ENCODE measurements around the gene RPS26.
"Not testable (repeated sequence)": the region's sequence is repeated elsewhere in the genome, so short reads cannot be mapped to it uniquely, and the experiment has no call there.

RPS26 gene

DNA sequence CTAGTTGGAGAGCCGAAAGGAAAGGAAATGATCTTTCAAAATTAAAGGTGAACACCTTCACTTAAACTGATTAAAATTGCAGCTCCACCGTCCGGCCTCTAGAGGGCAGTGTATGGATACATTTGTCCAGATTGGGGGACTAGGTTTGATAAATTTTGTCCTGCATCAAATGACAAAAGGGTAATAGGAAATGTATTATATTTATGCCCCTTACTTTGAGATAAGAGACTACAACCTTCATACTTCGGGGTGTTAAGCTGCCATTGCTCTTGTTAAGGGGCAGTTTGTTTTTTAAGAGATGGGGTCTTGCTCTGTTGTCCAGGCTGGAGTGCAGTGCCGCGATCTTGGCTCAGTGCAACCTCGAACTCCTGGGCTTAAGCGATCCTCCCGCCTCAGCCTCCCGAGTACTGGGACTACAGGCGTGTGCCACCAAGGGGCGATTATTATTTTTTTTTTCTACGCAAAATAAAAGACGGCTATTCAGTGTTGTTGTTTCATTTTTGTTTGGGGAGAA lies 45.5 kb upstream of the RPS26 start:
- Histone ChIP-seq H2AFZ (ENCODE audit: low read length) (no peak overlapping the region), H3K36me3 (ENCODE audit: insufficient read depth, low read length) (peaks cover 16% of the 10 kb centered on the region; the same call in 1 of the 2 replicates), H3K4me1 (ENCODE audit: insufficient read depth, low read length, poor library complexity, severe bottlenecking) (no peaks in the 10 kb centered on the region), H3K27me3 (ENCODE audit: insufficient read depth, low read length, poor library complexity, severe bottlenecking) (no peaks in the 10 kb centered on the region), H3K9me3 (ENCODE audit: insufficient read depth, low read depth, low read length) (no peaks in the 10 kb centered on the region), H3K4me2 (ENCODE audit: low read depth, low read length, poor library complexity, severe bottlenecking) (no peak overlapping the region), H3K9me2 (replicated peaks; ENCODE audit: low read depth, low read length) (no peaks in the 10 kb centered on the region), H3K79me2 (ENCODE audit: insufficient read depth, low read length) (no peaks in the 10 kb centered on the region), H3K9ac (ENCODE audit: low read depth, low read length, poor library complexity, severe bottlenecking) (no peak overlapping the region), H3K4me3 (ENCODE audit: low read length, poor library complexity, severe bottlenecking) (no peak overlapping the region), H3F3A (ENCODE audit: low read depth) (no peaks in the 10 kb centered on the region), H4K20me1 (ENCODE audit: insufficient read depth, low read length, poor library complexity, severe bottlenecking) (no peaks in the 10 kb centered on the region)
- no peak for TF ChIP-seq EZH2phosphoT487 (IDR thresholded peaks at IDR 0.05; ENCODE audit: borderline replicate concordance)
- TF ChIP-seq, protein P1, sequence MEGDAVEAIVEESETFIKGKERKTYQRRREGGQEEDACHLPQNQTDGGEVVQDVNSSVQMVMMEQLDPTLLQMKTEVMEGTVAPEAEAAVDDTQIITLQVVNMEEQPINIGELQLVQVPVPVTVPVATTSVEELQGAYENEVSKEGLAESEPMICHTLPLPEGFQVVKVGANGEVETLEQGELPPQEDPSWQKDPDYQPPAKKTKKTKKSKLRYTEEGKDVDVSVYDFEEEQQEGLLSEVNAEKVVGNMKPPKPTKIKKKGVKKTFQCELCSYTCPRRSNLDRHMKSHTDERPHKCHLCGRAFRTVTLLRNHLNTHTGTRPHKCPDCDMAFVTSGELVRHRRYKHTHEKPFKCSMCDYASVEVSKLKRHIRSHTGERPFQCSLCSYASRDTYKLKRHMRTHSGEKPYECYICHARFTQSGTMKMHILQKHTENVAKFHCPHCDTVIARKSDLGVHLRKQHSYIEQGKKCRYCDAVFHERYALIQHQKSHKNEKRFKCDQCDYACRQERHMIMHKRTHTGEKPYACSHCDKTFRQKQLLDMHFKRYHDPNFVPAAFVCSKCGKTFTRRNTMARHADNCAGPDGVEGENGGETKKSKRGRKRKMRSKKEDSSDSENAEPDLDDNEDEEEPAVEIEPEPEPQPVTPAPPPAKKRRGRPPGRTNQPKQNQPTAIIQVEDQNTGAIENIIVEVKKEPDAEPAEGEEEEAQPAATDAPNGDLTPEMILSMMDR (conservative IDR thresholded peaks at IDR 0.05; ENCODE audit: low read length) = peak; percentile 98

DNA sequence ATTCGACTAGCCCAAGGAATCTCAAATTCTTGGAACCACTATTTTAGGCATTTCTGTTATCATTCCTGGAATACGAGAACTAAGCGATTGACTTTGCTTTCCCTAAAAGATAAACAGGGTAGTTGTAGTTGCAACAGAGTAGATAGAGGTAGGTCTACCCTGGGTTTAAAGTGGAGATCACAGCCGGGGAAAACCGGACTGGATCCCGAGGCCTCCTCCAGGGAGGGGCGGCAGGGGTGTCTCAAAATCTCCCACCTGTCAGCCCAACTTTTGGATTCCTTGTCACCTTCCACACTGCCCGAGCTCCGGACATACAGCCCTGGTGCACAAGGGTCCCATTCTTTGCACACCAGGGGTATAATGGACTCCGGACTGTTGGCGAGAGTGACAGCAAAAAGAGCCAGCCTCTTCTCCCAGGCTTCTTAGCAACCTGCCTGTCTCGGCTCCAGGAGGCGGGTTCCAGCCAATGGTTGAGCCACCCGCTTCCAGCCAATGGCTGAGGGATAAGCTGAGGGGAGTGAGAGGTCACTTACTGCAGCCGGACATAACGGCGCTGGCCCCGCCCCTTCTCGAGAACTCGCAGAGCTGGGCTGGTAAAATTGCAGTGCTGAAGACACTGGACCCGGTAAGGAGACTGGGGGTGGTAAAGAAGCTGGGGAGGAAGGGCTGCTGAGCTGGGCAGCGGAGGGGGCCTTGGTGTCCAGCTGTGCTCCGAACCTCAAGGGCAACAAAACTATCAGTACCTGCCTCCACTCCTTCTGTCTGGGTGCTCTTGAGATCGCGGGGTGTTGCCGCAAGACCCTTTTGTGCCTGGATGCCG lies 44.8 kb upstream of the RPS26 start, which contains the start of gene SUOX:
Gene SUOX, plus strand, starts transcription at position 562 of the 820 bp plus-strand sequence. CDS start 4,946 bp downstream, outside the sequence.
- peaks cover 11% of the 10 kb centered on the region; the same call in 1 of the 2 replicates for H3K36me3 ChIP-seq (ENCODE audit: insufficient read depth, low read length)
- no peaks in the 10 kb centered on the region for H3K4me1 ChIP-seq (ENCODE audit: insufficient read depth, low read length, poor library complexity, severe bottlenecking)
- H3F3A ChIP-seq (ENCODE audit: low read depth) = no peaks in the 10 kb centered on the region
- H3K4me2 ChIP-seq (ENCODE audit: low read depth, low read length, poor library complexity, severe bottlenecking) = no peak within 1 kb of the TSS
- H3K79me2 ChIP-seq (ENCODE audit: insufficient read depth, low read length) = no peaks in the 10 kb centered on the region
- no peaks in the 10 kb centered on the region for H3K9me3 ChIP-seq (ENCODE audit: insufficient read depth, low read depth, low read length)
- no peak within 1 kb of the TSS for H3K4me3 ChIP-seq (ENCODE audit: low read length, poor library complexity, severe bottlenecking)
- no peaks in the 10 kb centered on the region for H3K9me2 ChIP-seq (replicated peaks; ENCODE audit: low read depth, low read length)
- no peaks in the 10 kb centered on the region for H4K20me1 ChIP-seq (ENCODE audit: insufficient read depth, low read length, poor library complexity, severe bottlenecking)
- TF ChIP-seq EZH2phosphoT487 (IDR thresholded peaks at IDR 0.05; ENCODE audit: borderline replicate concordance) = no peak
- TF ChIP-seq, protein P1 (conservative IDR thresholded peaks at IDR 0.05; ENCODE audit: low read length) = no peak
- no peak within 1 kb of the TSS for H2AFZ ChIP-seq (ENCODE audit: low read length)
- no peak within 1 kb of the TSS for H3K9ac ChIP-seq (ENCODE audit: low read depth, low read length, poor library complexity, severe bottlenecking)
- H3K27me3 ChIP-seq (ENCODE audit: insufficient read depth, low read length, poor library complexity, severe bottlenecking) = no peaks in the 10 kb centered on the region

DNA sequence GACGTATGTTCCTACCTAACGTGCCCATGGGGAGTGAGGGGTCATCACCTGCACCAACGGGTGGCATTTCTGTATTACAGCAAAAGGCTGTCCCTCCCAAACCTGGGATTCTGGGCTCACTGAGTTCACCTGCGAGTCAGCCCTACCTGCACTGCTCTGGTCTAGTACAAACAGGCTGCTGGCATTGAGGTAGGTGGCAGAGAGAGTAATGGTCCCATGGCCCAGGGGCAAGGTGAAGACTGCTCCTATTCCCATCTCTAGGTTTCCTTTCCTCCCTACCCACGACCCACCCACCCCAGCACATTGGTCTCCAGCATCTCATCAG lies 44.2 kb upstream of the RPS26 start:
- Histone ChIP-seq H3K4me1 (ENCODE audit: insufficient read depth, low read length, poor library complexity, severe bottlenecking) (no peaks in the 10 kb centered on the region), H3K9me3 (ENCODE audit: insufficient read depth, low read depth, low read length) (no peaks in the 10 kb centered on the region), H4K20me1 (ENCODE audit: insufficient read depth, low read length, poor library complexity, severe bottlenecking) (no peaks in the 10 kb centered on the region), H2AFZ (ENCODE audit: low read length) (no peak overlapping the region), H3F3A (ENCODE audit: low read depth) (no peaks in the 10 kb centered on the region), H3K36me3 (ENCODE audit: insufficient read depth, low read length) (peaks cover 5% of the 10 kb centered on the region; the same call in 1 of the 2 replicates), H3K27me3 (ENCODE audit: insufficient read depth, low read length, poor library complexity, severe bottlenecking) (no peaks in the 10 kb centered on the region), H3K4me2 (ENCODE audit: low read depth, low read length, poor library complexity, severe bottlenecking) (no peak overlapping the region), H3K79me2 (ENCODE audit: insufficient read depth, low read length) (no peaks in the 10 kb centered on the region), H3K9me2 (replicated peaks; ENCODE audit: low read depth, low read length) (no peaks in the 10 kb centered on the region), H3K9ac (ENCODE audit: low read depth, low read length, poor library complexity, severe bottlenecking) (no peak overlapping the region), H3K4me3 (ENCODE audit: low read length, poor library complexity, severe bottlenecking) (no peak overlapping the region)
- TF ChIP-seq EZH2phosphoT487 (IDR thresholded peaks at IDR 0.05; ENCODE audit: borderline replicate concordance) = no peak
- TF ChIP-seq, protein P1 (conservative IDR thresholded peaks at IDR 0.05; ENCODE audit: low read length) = no peak

DNA sequence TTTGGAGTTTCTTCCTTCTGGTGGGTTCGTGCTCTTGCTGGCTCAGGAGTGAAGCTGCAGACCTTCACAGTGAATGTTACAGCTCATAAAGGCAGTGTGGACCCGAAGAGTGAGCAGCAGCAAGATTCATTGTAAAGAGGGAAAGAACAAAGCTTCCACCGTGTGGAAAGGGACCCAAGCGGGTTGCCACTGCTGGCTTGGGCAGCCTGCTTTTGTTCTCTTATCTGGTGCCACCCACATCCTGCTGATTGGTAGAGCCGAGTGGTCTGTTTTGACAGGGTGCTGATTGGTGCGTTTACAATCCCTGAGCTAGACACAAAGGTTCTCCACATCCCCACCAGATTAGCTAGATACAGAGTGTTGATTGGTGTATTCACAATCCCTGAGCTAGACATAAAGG lies 42.2 kb upstream of the RPS26 start:
- not testable (repeated sequence) for H3K27me3 ChIP-seq (ENCODE audit: insufficient read depth, low read length, poor library complexity, severe bottlenecking); H3K4me3 ChIP-seq (ENCODE audit: low read length, poor library complexity, severe bottlenecking); H3K9ac ChIP-seq (ENCODE audit: low read depth, low read length, poor library complexity, severe bottlenecking); H3K9me2 ChIP-seq (replicated peaks; ENCODE audit: low read depth, low read length); H3K4me1 ChIP-seq (ENCODE audit: insufficient read depth, low read length, poor library complexity, severe bottlenecking); H3K9me3 ChIP-seq (ENCODE audit: insufficient read depth, low read depth, low read length); H3K4me2 ChIP-seq (ENCODE audit: low read depth, low read length, poor library complexity, severe bottlenecking); H3K79me2 ChIP-seq (ENCODE audit: insufficient read depth, low read length); H3F3A ChIP-seq (ENCODE audit: low read depth); H3K36me3 ChIP-seq (ENCODE audit: insufficient read depth, low read length); H2AFZ ChIP-seq (ENCODE audit: low read length); H4K20me1 ChIP-seq (ENCODE audit: insufficient read depth, low read length, poor library complexity, severe bottlenecking)

DNA sequence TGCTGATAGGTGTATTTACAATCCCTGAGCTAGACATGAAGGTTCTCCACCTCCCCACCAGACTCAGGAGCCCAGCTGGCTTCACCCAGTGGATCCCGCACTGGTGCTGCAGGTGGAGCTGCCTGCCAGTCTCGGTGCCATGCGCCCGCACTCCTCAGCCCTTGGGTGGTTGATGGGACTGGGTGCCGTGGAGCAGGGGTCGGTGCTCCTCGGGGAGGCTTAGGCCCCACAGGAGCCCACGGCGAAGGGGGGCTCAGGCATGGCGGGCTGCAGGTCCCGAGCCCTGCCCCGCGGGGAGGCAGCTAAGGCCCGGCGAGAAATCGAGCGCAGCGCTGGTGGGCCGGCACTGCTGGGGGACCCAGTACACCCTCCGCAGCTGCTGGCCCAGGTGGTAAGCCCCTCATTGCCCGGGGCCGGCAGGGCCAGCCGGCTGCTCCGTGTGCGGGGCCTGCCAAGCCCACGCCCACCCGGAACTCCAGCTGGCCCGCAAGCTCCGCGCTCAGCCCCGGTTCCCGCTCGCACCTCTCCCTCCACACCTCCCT lies 41.6 kb upstream of the RPS26 start:
- H3K79me2 ChIP-seq (ENCODE audit: insufficient read depth, low read length); H3K4me3 ChIP-seq (ENCODE audit: low read length, poor library complexity, severe bottlenecking); H3K9ac ChIP-seq (ENCODE audit: low read depth, low read length, poor library complexity, severe bottlenecking); H3K9me2 ChIP-seq (replicated peaks; ENCODE audit: low read depth, low read length); H3K9me3 ChIP-seq (ENCODE audit: insufficient read depth, low read depth, low read length); H4K20me1 ChIP-seq (ENCODE audit: insufficient read depth, low read length, poor library complexity, severe bottlenecking); H3K27me3 ChIP-seq (ENCODE audit: insufficient read depth, low read length, poor library complexity, severe bottlenecking); H2AFZ ChIP-seq (ENCODE audit: low read length); H3F3A ChIP-seq (ENCODE audit: low read depth); H3K4me1 ChIP-seq (ENCODE audit: insufficient read depth, low read length, poor library complexity, severe bottlenecking); H3K4me2 ChIP-seq (ENCODE audit: low read depth, low read length, poor library complexity, severe bottlenecking); H3K36me3 ChIP-seq (ENCODE audit: insufficient read depth, low read length): not testable (repeated sequence)
